NCI-H1048 (cell line): ENCODE results near the gene GTF2A1.
"Not testable (repeated sequence)": the region's sequence is repeated elsewhere in the genome, so short reads cannot be mapped to it uniquely, and the experiment has no call there.

Source experiments
- DNase-seq: peaks from one replicate; lab custom pipeline; 2025; lab: John Stamatoyannopoulos, UW

GTF2A1 gene

GRCh38 chr14:81220830-81221578, at the start of gene GTF2A1:
Gene GTF2A1, minus strand, starts transcription at chr14:81220959. Its CDS starts 441 bp downstream, at chr14:81220518.
- DNase-seq, result peak; percentile 87

DNA sequence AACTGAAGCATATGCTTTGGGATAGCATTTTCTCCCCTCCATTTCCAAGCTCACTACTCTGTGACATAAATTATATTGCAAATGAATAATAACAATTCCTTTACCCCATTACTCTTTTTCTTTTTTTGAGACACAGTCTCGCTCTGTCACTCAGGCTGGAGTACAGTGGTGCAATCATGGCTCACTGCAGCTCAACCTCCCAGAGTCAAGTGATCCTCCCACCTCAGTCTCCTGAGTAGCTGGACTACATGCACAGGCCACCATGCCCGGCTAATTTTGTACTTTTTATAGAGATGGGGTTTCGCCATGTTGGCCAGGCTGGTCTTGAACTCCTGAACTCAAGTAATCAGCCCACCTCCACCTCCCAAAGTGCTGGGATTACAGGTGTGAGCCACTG, 49.2 kb upstream of the GTF2A1 start:
- no peak for DNase-seq

- peak; percentile 5 for DNase-seq
These were observed 48.6 kb upstream of the GTF2A1 start for GRCh38 chr14:81269100-81269978.

DNA sequence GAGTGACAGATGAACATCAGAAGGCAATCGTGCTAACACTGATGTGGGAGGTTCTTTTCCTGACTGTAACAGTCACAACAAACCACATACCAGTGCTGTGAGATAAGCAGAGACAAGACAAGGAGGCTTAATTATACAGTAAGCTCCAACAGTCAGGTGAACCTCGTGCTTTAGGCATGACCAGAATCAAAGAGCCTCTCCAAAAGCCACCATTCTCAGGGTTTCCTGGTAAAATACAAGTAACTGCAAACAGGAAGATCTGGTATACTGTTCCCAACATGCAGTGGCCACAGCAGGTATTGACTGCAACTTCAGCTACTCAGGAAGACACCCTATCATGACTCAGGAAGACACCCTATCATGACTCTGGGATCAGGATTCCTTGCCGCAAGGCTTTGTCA, 47.3 kb upstream of the GTF2A1 start:
- no peak for DNase-seq

DNA sequence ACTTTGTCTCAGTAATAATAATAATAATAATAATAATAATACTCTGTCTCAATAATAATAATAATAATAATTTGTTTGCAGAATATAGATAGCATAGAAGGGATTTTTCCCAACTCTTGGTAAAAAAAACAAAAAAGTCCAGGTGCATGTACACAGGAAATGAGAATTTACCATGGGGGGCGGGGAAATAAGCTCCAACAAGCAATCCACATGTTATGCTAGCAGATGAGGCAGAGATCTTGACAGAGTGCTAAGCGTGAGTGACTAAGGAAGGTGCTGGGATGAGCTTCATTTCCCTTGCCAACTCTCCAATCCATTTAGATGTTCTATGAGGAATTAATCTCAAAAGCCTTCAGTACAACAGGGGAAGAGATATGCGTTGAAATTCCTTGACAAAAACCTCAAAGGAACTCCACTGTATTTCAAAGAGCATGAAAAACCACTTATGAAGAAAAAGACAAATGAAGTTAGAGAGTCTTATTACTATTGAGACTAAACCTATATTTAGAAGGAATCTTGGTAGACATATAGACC, 44.9 kb upstream of the GTF2A1 start:
- no peak for DNase-seq

- DNase-seq, result no peak
These were observed 43.9 kb upstream of the GTF2A1 start for GRCh38 chr14:81264671-81265070.

GRCh38 chr14:81263777-81264410, 43.1 kb upstream of the GTF2A1 start:
- no peak for DNase-seq

DNA sequence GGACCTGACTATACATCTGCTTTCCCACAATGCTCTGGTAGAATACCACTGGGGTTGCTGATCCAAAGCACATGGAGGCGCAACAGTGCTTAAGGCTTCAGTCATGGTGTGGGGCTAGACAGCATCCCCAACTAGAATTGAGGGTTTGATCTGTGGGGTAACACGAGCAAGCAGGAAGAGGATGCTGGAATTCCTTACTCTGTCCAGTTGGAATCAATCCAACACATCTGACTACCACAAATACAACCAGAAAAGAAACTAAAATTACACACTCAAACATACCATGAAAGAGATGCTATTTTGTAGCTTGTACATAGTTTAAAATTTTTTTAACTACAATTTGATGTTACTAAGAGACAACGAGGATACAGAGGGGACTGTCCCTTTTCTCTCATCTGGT, 40.4 kb upstream of the GTF2A1 start:
- DNase-seq, result no peak

DNA sequence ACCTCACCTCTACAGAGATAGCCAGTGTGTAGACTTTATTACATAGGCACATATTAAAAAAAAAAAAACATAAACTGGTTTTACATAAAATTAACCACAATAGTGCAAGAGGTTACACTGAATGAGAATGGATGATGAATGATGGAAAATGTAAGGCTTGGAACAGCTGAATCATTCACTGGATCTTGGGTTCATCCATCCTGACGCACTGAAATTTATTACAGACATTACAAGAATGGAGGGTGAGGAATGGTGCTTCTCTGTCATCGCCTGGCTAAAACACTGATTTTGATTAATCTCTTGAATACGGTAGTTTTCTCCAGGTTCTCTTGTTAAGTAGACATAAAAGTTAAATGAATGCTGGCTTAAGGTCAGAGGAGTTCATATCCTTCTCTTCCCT, 40.0 kb upstream of the GTF2A1 start:
- no peak for DNase-seq

GRCh38 chr14:81256289-81256960, 35.7 kb upstream of the GTF2A1 start:
- DNase-seq, result no peak

DNA sequence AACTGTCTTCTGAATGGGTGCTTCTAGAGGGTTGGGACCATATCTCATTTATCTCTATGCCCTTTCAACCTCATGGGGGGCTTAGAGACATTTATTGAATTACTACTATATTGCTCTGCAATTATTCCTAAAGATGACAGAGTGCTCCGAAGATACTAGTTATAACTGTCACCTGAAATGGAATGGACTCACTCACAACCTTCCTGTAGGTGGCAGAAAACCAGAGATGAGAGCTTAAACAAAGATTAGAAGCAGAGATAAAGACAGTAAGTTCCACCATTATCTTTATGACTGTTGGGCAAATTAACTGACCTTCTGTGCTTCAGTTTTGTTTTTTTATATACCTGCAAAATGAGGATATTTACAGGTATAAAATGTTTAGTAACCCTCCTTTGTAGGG, 31.5 kb upstream of the GTF2A1 start:
- no peak for DNase-seq

- DNase-seq, result no peak
These were observed 26.6 kb upstream of the GTF2A1 start for GRCh38 chr14:81247271-81247766.

DNA sequence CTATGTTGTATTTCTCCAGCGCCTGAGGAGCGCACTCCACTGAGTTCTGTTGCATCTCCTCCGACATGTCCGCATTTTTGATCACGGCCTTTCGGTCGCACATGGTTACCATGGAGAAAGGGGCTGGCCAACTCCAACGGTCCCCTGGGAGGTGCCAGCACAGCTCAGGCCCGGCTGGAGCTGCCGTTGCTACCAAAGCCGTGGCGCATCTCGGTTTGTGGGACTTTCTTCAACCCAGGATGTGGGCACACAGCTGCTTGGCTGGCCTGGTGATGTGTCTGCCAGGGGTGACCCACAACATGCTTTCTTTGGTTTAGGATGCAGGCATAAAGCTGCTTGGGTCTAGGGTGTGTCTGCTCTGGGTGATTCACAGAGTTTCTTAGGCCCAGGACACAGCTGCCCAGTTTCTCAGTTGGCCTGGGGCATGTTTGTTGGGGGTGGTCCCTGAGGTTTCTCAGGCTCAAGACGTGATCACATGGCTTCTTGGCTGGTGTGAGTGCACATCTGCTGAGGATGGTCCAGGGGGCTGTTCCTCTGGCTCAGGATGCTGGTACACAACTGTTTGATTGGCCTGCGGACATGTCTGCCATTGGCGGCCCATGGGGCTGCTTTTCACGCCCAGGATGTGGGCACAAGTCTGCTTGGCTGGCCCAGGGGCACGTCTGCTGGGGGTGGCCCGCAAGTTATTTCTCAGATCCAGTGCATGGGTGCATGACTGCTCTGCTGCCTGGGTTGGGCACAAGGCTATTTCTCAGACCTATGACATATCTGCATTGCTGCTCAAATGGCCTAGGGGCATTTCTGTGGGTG, 25.9 kb upstream of the GTF2A1 start:
- no peak for DNase-seq

DNA sequence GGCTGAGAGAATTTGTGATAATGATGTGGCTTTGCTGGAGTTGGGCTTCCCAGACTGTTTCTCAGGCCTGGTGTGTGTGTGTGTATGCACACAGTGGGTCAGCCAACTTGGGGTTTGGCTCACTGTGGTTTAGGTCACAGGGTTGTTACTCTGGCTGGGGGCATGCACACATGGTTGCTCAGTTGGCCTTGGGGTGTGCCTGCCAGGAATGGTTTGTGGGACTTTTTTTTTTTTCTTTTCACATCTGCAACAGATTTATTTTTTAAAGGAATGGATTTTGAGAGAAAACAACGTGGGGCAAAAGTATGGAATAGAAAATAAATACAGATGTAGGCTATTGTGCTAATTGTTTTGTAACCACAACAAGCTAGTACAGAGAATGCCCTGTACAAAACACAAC, 25.0 kb upstream of the GTF2A1 start:
- DNase-seq, result no peak

- DNase-seq, result not testable (repeated sequence)
These were observed 23.7 kb upstream of the GTF2A1 start for GRCh38 chr14:81244431-81244830.

DNA sequence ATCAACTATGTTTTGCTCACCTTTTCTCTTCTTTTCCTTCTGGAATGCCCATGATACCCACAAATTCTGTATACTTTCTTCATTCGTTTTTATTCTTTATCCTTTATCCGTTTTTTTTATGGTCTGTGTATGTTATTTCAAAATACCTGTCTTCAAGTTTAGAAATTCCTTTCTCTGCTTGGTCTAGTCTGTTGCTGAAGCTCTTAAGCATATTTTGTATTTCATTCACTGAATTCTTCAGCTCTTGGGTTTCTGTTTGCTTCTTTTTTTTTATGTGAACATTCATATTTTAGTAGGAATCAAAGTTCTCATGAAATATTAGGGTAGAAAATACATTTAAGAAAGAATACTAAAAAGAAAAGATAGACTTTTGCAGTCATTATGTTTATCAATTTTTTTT, 22.7 kb upstream of the GTF2A1 start:
- no peak for DNase-seq

DNA sequence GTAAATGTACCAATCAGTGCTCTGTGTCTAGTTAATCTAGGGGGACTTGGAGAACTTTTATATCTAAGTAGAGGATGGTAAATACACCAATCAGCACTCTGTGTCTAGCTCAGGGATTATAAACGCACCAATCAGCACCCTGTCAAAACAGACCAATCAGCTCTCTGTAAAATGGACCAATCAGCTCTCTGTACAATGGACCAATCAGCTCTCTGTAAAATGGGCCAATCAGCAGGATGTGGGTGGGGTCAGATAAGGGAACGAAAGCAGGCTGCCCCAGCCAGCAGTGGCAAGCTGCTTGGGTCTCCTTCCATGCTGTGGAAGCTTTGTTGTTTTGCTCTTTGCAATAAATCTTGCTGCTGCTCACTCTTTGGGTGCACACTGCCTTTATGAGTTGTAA, 16.1 kb upstream of the GTF2A1 start:
- DNase-seq, result not testable (repeated sequence)

DNA sequence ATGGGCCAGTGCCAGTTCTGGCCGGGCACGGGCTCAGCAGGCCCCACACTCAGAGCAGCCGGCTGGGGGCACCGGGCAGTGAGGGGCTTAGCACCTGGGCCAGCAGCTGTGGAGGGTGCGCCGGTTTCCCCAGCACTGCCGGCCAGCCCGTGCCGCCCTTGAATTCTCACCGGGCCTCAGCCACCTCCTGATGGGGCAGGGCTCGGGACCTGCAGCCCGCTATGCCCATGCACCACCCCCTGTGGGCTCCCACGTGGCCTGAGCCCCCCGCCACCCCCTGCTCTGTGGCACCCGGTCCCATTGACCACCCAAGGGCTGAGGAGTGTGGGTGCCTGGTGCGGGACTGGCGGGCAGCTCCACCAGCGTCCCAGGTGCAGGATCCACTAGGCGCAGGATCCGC, 15.4 kb upstream of the GTF2A1 start:
- DNase-seq, result no peak

GRCh38 chr14:81235096-81235495, 14.3 kb upstream of the GTF2A1 start:
- DNase-seq, result no peak

GRCh38 chr14:81234278-81234677, 13.5 kb upstream of the GTF2A1 start:
- no peak for DNase-seq

- no peak for DNase-seq
These were observed 12.9 kb upstream of the GTF2A1 start for GRCh38 chr14:81233615-81234014.
